ENCODE results near the gene POMGNT2.
"Not testable (repeated sequence)": the region's sequence is repeated elsewhere in the genome, so short reads cannot be mapped to it uniquely, and the experiment has no call there.

POMGNT2 gene

GRCh38 chr3:43075904-43076661 lies 29.8 kb downstream of the POMGNT2 start:
- DNase-seq (ENCODE audit: low read depth in 2 of 2): no peak

DNA sequence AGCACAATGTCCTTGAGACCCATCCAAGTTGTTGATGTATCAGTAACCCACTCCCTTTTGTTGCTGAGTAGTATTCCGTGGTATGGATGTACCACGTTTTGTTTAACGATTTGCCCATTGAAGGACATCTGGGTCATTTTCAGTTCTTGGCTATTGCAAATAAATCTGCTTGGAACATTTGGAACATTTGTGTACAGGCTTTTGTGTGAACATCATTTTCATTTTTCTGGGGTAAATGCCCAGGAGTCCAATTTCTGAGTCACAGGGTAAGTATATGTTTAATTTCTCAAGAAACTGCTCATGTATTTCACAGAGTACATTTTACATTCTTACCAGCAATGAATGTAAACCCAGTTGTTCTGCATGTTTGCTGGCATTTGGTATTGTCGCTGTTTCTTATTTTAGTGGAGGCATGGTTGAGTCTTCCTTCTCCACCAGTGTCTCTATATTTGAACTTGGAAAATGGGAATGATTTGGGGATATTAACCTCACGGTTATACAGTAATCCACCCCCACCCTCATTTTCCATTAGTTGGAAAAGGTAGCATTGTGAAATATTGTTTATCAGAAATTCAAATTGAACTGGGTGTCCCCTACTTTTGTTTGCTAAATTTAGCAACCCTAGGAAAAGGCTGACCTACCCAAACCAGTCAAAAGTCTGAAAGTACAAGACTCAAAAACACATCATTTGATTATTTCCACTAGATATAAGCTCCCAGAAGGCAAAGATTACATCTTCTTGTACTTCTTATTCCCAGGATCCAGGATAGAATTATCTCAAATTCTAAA lies 30.8 kb downstream of the POMGNT2 start:
- DNase-seq (ENCODE audit: low read depth in 2 of 2): no peak

GRCh38 chr3:43074482-43074881 lies 31.4 kb downstream of the POMGNT2 start:
- no peak for DNase-seq (ENCODE audit: low read depth in 2 of 2)

- no peak for DNase-seq (ENCODE audit: low read depth in 2 of 2)
These were observed 32.1 kb downstream of the POMGNT2 start for GRCh38 chr3:43073836-43074220.

DNA sequence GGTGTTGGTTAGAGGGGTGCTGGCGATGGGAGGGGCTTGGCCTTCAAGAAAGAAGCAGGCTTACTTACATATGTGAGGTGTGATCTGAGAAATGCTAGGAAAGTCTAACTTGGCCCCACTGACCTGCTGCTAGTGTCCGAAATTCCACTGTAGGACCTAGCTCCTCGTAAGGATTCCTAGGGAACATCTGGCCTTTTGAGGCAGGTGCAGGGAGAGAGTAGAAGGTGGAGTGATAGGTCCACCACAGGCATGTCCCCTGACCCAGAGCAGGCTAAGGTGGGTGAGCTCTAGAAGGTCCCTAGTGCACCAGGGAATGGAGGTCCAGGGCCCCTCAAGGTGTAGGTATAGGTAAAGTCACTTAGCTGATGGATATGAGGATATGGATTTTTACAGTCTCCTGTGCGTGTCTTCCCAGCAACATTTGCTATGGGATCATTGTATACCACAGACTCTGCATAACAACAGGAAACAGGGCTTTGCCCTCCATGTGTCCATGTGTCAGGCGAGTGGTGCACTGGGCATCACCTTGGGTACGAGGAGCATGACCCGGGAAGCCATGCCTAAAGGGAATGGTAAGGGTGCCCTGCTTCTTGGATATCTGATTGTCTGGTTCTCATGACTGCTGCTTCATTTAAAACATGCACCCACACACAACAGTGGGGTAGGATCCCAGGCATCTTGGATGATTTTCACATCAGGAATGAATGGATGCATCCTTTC lies 32.6 kb downstream of the POMGNT2 start:
- no peak for DNase-seq (ENCODE audit: low read depth in 2 of 2)

DNA sequence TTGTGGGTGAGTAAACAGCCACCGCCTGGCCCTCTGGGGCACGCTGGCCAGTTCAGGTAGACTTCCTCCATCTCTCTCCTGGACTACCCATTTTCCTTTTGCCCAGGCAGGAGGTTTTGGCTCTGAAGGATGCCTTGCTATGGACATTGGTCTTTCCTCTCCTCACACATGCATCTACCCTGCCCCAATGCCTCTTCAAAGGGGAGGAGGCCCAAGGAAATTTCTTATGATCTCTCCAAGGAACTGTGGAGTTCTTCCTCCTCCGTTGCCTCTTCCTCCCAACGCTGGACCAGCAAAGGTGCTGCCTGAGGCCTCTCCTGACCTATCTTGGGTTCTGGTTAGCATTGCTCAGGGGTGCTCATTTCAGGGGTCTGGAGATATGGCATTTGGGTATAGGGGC lies 33.5 kb downstream of the POMGNT2 start:
- DNase-seq (ENCODE audit: low read depth in 2 of 2): no peak

DNA sequence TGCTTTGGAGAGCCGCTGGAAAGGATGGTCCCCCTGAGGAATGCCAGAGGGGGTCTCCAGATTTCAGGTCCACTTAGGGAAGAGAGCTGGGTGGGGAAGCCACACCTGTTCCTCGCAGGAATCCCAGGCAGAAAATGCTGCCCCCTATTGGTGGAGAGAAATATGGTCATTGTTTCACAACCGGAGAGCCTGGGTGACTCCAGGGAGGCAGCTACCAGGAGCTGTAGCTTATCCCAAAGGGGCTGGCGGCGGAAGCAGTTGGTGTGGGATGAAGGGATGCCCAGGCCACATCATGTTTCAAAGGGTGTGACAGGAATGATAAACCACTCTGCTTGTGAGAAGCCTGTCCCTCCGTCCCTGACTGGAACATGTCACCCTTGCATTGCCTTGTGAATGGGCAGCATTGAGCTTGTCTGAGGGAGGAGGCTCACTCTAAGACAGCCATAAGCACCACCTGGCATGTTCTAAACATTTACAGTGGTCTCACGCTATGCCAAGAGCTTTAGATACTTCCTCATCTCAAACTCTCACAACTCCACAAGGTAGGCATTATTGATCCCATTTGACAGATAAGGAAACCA lies 34.5 kb downstream of the POMGNT2 start:
- no peak for DNase-seq (ENCODE audit: low read depth in 2 of 2)

DNA sequence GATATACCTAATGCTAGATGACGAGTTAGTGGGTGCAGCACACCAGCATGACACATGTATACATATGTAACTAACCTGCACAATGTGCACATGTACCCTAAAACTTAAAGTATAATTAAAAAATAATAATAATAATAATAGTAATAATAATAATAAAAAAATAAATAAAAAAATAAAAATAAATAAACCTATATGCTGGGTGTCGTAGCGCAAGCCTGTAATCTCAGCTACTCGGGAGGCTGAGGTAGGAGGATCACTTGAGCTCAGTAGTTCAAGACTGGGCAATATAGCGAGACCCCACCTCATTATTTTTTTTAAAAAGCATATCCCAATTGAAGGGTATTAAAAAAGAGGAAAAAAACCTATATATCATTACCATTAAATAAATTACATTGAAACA lies 35.2 kb downstream of the POMGNT2 start:
- not testable (repeated sequence) for DNase-seq (ENCODE audit: low read depth in 2 of 2)

- no peak for DNase-seq (ENCODE audit: low read depth in 2 of 2)
These were observed 42.8 kb downstream of the POMGNT2 start for GRCh38 chr3:43063114-43063513.

DNA sequence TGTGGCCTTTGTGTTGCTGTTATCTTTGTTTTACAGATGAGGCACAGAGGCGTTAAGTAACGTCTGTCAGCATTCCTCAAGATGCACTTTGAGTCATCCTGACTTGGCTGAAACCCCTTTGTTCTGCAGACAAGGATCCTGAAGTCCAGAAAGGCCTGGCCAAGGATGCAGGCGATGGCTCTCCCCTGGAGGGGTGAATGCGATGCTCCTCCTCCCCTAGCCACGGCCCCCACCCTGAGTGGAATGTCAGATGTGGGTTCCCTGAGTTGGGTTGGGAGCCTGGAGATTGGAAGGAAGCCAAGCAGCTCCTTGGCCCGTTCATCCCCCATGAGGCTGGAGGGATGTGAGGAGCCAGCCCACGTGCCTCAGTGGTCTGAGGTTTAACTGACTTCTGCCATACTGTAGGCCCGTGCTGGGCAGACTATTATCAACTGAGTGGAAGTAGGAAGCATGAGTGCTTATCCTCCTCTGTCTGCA lies 43.3 kb downstream of the POMGNT2 start:
- no peak for DNase-seq (ENCODE audit: low read depth in 2 of 2)

DNA sequence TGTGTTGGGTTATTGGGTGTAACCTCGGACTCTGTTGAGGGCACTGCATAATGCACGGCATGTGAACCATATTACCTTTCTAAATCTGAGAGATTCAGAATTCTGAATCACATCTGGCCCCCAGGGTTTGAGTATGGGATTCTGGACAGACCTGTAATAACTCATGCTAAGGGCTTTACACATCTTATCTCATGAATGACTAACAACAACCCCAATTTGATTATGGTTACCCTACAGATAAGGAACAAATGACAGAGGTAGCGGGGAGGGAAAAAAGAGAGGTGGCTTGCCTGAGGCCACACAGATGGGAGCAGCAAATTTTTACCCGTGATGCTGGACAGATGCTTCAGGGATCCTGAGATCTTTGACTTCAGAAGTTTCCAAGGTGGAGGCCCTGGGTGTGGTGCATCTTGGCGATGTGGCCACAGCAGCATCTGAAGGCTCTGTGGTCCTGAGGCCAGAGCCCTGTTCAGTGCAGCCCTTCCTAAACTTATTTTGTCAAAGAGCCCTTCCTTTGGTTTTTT lies 43.8 kb downstream of the POMGNT2 start:
- no peak for DNase-seq (ENCODE audit: low read depth in 2 of 2)

- DNase-seq (ENCODE audit: low read depth in 2 of 2): no peak
These were observed 44.6 kb downstream of the POMGNT2 start for GRCh38 chr3:43061101-43061895.

- DNase-seq (ENCODE audit: low read depth in 2 of 2): no peak
These were observed 46.4 kb downstream of the POMGNT2 start for GRCh38 chr3:43059456-43059855.

GRCh38 chr3:43055806-43056770 lies 49.8 kb downstream of the POMGNT2 start:
- DNase-seq (ENCODE audit: low read depth in 2 of 2): no peak

GRCh38 chr3:43055393-43055792 lies 50.5 kb downstream of the POMGNT2 start:
- DNase-seq (ENCODE audit: low read depth in 2 of 2): no peak

GRCh38 chr3:43054754-43055153 lies 51.1 kb downstream of the POMGNT2 start:
- DNase-seq (ENCODE audit: low read depth in 2 of 2): no peak

DNA sequence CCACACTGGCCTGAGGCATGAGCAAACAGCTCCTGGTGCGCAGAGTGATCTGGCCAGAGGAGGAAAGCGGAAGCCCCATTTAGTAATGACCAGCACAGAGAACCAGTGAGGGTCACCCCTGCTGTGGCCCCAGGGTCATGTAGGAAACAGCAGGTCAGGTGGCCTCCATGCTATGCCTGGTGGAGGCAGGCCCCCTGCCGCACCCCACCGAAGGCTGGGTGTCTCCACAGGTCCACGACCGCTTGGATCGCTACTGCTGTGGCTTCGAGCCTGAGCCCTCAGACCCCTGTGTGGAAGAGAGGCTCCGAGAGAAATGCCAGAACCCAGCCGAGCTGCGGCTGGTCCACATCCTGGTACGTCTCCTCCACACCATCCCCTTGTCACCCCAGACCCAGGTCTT lies 52.6 kb downstream of the POMGNT2 start:
- DNase-seq (ENCODE audit: low read depth in 2 of 2): no peak

DNA sequence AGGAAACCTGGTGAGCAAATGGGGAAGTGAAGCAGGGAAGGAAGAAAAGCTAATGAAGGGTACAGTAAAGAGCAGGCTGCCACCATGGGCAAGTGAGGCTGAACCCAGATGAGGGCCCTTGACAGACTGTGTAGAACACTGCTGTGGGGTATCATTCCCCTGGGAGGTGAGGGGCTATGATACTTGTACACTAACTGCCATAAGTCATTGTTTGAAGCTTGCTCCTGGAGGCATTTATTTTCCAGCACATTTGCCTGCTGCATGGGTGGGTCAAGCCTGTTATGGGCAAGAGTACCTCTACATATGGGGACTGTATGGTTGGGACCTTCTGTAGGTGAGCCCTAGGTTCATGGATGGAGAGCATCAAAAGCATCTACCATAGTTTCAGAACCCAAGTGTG lies 57.4 kb downstream of the POMGNT2 start:
- DNase-seq (ENCODE audit: low read depth in 2 of 2): no peak

- DNase-seq (ENCODE audit: low read depth in 2 of 2): no peak
These were observed 59.3 kb downstream of the POMGNT2 start for GRCh38 chr3:43046583-43046982.

GRCh38 chr3:43045079-43045478 lies 60.8 kb downstream of the POMGNT2 start:
- DNase-seq (ENCODE audit: low read depth in 2 of 2): not testable (repeated sequence)

All from activated CD8-positive, alpha-beta memory T cell treated with anti-CD3 and anti-CD28 coated beads for 4 hours (primary cell).